SJCRH30 (cell line): Measurements from ENCODE around the gene PLEKHA5. TPM values are rescaled to one million over a fixed set of nuclear protein-coding genes. Genes with fewer than 3 reads are reported as not detected.
A peak's percentile ranks its signal among the peaks of the same experiment; 100 is the strongest.

Experiments used
- DNase-seq, 2 experiments: peaks; one replicate each; pipeline ENCODE4 v3.0.0-alpha.2; 2015 to 2020
- H3K27ac ChIP-seq: fragments of 250-450 bp; sonication (Bioruptor Pico); 2 replicates; pipeline ENCODE4 v1.5.1; 2020; ENCODE audit warnings: mild to moderate bottlenecking, moderate library complexity
- H3K27me3 ChIP-seq: fragments of 250-450 bp; sonication (Bioruptor Pico); 2 replicates; pipeline ENCODE4 v1.5.1; 2020; ENCODE audit warnings: mild to moderate bottlenecking, moderate library complexity
- H3K36me3 ChIP-seq: fragments of 250-450 bp; sonication (Bioruptor Pico); 2 replicates; pipeline ENCODE4 v1.5.1; 2020; ENCODE audit warnings: mild to moderate bottlenecking, moderate library complexity
- H3K4me1 ChIP-seq: fragments of 250-450 bp; sonication (Bioruptor Pico); 2 replicates; pipeline ENCODE4 v1.5.1; 2020; ENCODE audit warnings: mild to moderate bottlenecking, moderate library complexity
- H3K4me3 ChIP-seq: fragments of 250-450 bp; sonication (Bioruptor Pico); 2 replicates; pipeline ENCODE4 v1.5.1; 2020; ENCODE audit warnings: mild to moderate bottlenecking, moderate library complexity
- H3K9me3 ChIP-seq: fragments of 250-450 bp; sonication (Bioruptor Pico); replicated peaks from 2 replicates; pipeline ENCODE4 v1.5.1; 2020; ENCODE audit warnings: mild to moderate bottlenecking, moderate library complexity
- total RNA-seq: library from RNA; depleted of rRNA; stranded (reverse); fragments of >200 nt; shearing (Covaris generic); gene quantifications from 2 replicates; pipeline ENCODE4 v1.2.3, GENCODE V29; 2014

The PLEKHA5 gene
- total RNA-seq, 1 experiment from 2014 or later = 19.3 TPM

GRCh38 chr12:19192710-19193109, 63.2 kb downstream of the PLEKHA5 start:
- Histone ChIP-seq H3K27me3 (no peaks in the 10 kb centered on the region), H3K27ac (no peak overlapping the region), H3K4me3 (no peak overlapping the region), H3K4me1 (peaks cover 11% of the 10 kb centered on the region), H3K36me3 (no peaks in the 10 kb centered on the region), H3K9me3 (no peaks in the 10 kb centered on the region)
- DNase-seq = no peak

DNA sequence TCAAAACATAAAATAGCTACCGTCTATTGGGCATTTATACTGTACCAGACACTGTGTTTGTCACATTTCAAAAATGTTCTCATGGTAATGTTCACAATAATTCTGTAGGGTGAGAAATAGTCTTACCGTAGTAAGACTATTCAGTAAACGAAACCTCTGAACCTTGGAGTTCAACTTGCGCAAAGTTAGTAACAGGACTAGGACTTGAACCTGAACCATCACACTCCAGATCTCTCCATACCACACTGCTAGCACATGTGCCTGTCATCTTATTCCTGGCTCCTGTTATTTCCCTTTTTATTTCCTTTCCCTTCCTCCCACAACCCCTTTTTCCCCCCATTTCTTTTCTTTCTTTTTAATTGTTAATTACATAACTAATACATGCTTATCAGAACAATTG, 65.4 kb downstream of the PLEKHA5 start:
- Histone ChIP-seq H3K27ac (no peak overlapping the region), H3K9me3 (no peaks in the 10 kb centered on the region), H3K27me3 (no peaks in the 10 kb centered on the region), H3K36me3 (no peaks in the 10 kb centered on the region), H3K4me3 (no peak overlapping the region), H3K4me1 (peaks cover 28% of the 10 kb centered on the region)
- no peak for DNase-seq

DNA sequence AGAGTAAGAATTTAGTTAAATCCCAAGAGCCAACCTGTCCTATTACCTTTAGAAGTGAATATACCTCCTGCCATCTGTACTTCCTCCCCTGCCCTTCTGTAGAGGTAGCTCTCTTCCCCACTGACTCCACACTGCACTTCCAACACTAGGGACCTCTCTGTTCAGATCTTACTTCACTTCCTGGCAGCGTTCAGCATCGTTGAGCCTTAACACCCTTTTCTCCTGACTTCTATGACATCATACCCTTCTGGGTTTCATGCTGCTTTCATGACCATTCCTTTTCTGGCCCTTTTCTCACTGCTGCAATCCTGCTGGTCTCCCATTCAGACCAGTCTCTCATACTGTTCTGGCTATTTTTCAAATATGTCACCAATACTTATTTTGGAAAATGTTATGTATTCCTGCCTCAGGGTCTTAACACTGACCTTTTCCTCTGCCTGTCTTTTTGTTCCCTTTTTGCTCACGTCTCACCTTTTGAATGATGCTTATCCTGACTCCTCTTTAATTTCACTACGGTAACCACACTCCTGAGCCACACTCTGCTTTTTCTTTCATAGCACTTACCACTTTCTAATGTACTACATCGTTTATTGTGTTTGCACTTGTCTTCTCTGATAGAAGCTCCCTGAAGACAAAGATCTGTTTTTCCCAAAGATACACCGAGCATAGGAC, 67.6 kb downstream of the PLEKHA5 start:
- H3K4me1 ChIP-seq = peaks cover 24% of the 10 kb centered on the region
- no peak overlapping the region for H3K4me3 ChIP-seq
- no peaks in the 10 kb centered on the region for H3K36me3 ChIP-seq
- H3K27ac ChIP-seq = no peak overlapping the region
- DNase-seq = peak in 1 of 2 experiments; percentile 15
- no peaks in the 10 kb centered on the region for H3K27me3 ChIP-seq
- H3K9me3 ChIP-seq = no peaks in the 10 kb centered on the region

DNA sequence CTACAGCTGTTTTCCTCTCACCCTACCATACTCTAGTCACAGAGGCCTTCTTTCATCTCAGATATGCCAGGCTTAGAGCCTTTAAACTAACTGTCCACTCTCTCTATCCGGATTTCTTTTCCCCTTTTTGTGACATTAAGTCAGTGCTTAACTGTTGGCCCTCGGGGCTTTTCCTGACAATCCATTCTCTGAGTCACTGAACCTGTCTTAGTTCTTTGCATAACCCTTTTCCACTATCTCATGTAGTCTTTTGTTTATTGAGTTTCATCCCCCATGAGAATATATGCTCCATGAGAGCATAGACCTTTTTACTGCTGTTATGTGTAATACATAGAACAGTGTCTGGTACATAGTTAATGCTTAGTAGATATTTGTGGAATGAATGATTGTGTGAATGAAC, 68.7 kb downstream of the PLEKHA5 start:
- Histone ChIP-seq H3K36me3 (no peaks in the 10 kb centered on the region), H3K9me3 (no peaks in the 10 kb centered on the region), H3K4me3 (no peak overlapping the region), H3K27me3 (no peaks in the 10 kb centered on the region), H3K4me1 (peaks cover 24% of the 10 kb centered on the region), H3K27ac (no peak overlapping the region)
- peak; percentile 63 to 87 for DNase-seq

DNA sequence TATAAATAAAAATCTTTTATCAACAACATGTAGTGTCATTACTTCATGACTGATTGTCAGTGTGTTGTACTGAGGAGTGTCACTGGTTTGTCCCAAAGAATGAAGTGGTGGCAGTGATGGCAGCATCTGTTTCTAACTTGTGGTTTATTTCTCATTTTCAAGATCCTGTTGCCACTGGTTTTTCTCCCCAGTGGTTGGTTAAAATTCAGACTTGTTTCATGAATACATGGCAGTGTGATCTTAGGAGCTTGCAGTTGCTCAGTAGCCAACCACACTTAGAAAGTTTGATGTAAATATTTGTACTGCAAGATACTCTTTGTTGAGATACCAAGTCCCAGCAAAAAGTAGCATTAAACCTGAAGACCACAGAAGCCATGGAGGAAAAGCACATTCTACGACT, 69.8 kb downstream of the PLEKHA5 start:
- DNase-seq = peak in 1 of 2 experiments; percentile 13
- Histone ChIP-seq H3K4me1 (peaks cover 24% of the 10 kb centered on the region), H3K36me3 (no peaks in the 10 kb centered on the region), H3K9me3 (no peaks in the 10 kb centered on the region), H3K27ac (no peak overlapping the region), H3K4me3 (no peak overlapping the region), H3K27me3 (no peaks in the 10 kb centered on the region)

DNA sequence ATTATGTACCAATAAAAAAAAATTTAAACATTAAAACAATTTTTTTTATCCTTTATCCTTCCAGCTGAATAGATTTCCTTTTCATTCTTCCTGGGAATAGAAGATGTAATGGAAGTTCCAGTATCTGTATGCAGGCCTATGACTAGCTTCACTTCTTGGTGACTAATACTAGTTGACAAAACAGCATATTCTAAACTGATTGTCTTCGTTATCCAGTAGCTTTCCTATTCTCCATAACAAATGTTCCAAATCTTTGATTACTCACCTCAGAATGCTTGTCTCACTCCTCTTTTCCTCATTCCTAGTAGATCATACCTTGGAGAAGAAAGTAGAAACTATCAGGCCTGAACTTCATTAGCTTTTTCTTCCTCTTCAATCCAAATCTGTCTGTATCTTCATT, 70.7 kb downstream of the PLEKHA5 start:
- H3K4me1 ChIP-seq = peaks cover 24% of the 10 kb centered on the region
- H3K27ac ChIP-seq = no peak overlapping the region
- no peak overlapping the region for H3K4me3 ChIP-seq
- no peaks in the 10 kb centered on the region for H3K36me3 ChIP-seq
- H3K27me3 ChIP-seq = no peaks in the 10 kb centered on the region
- DNase-seq = no peak
- H3K9me3 ChIP-seq = no peaks in the 10 kb centered on the region

- no peaks in the 10 kb centered on the region for H3K27me3 ChIP-seq
- H3K36me3 ChIP-seq = no peaks in the 10 kb centered on the region
- no peak for DNase-seq
- H3K27ac ChIP-seq = no peak overlapping the region
- no peaks in the 10 kb centered on the region for H3K9me3 ChIP-seq
- peaks cover 24% of the 10 kb centered on the region for H3K4me1 ChIP-seq
- H3K4me3 ChIP-seq = no peak overlapping the region
Observed at GRCh38 chr12:19201661-19202060, 72.1 kb downstream of the PLEKHA5 start.

DNA sequence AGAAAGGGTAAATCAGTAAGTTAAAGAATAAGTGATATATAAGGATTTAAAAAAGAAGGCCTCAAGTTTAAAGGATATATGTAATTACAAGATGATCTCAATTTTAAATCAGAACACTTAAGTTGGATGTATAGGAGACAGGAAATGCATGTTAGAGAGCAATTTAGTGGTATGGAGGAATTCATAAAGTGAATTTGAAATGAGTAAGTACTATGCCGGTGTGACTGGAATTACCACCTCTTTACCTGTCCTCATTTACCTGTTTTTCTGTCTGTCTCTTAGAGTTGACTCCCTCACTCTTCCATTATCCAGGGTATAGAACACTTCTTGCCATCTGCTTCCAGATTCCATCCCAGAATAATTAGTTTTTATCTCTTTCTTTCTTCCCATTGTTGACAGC, 73.5 kb downstream of the PLEKHA5 start:
- Histone ChIP-seq H3K4me1 (peaks cover 14% of the 10 kb centered on the region), H3K27me3 (no peaks in the 10 kb centered on the region), H3K27ac (no peak overlapping the region), H3K36me3 (peaks cover 4% of the 10 kb centered on the region; the same call in 1 of the 2 replicates), H3K4me3 (no peak overlapping the region), H3K9me3 (no peaks in the 10 kb centered on the region)
- DNase-seq = no peak

DNA sequence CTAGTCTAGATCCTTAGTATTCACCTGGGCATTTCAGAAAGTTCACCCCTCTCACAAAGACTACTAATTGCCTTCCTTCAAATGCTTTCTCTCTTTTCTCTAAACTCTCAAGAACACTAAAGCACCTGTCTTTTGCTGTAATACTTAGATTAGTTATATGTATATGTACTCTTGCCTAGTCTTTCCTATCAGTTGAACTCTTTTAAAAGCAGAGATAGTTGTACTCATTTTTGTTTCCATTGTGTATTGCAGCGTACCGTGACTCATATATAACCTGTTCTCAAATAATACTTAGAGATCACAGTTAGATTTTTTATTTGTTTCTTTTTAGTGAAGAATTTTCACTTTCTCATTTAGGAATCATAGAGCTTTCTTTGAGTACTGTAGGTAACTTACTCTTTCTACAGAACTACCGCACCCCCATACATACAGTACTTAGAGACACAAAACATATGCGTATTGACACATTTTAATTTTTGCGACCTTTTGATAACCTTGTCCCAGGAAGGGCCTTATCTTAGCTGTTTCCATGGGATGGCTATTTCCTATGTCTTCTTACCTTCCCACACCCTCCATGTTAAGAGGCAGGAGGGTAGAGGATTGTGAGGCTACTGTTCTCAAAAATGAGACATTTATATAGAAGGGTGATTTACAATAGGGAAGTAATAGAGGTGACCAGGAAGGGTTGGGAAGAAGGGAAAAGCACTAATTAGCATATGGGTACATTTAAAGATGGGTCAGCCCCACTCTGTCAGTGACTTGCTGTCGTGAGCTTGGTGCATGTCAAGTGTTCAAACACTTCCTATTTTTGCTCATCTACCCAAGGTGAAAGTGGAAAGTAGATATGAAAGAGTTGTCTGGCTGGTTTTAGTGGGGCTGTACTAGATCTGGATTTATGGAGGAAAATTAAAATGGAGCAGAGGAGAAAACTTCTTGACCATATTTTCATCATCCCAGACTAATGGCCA, 74.3 kb downstream of the PLEKHA5 start:
- H3K27ac ChIP-seq = no peak overlapping the region
- no peaks in the 10 kb centered on the region for H3K9me3 ChIP-seq
- H3K36me3 ChIP-seq = peaks cover 4% of the 10 kb centered on the region; the same call in 1 of the 2 replicates
- no peaks in the 10 kb centered on the region for H3K27me3 ChIP-seq
- H3K4me3 ChIP-seq = no peak overlapping the region
- peaks cover 5% of the 10 kb centered on the region for H3K4me1 ChIP-seq
- DNase-seq = no peak

DNA sequence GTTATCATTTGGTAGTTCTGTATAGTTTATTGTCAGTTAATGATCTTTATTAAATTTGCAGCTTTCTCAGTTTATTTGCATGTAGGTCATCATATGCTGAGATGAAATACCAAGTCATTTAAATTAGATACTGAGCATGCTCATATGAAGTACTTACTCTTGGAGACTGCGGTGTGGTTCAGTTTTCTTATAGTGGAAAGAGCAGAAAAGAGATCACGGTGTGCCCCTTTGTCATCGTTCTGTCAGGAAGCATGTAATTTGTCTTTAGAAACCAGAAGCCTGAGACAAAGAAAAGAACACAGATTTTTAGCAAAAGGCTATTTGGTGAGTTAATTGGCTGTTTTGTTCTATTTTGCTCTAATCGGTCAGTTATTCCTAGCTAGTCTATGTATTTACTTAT, 75.6 kb downstream of the PLEKHA5 start:
- DNase-seq = no peak
- H3K27ac ChIP-seq = no peak overlapping the region
- peaks cover 4% of the 10 kb centered on the region; the same call in 1 of the 2 replicates for H3K36me3 ChIP-seq
- H3K27me3 ChIP-seq = no peaks in the 10 kb centered on the region
- no peak overlapping the region for H3K4me3 ChIP-seq
- H3K4me1 ChIP-seq = no peaks in the 10 kb centered on the region
- no peaks in the 10 kb centered on the region for H3K9me3 ChIP-seq

DNA sequence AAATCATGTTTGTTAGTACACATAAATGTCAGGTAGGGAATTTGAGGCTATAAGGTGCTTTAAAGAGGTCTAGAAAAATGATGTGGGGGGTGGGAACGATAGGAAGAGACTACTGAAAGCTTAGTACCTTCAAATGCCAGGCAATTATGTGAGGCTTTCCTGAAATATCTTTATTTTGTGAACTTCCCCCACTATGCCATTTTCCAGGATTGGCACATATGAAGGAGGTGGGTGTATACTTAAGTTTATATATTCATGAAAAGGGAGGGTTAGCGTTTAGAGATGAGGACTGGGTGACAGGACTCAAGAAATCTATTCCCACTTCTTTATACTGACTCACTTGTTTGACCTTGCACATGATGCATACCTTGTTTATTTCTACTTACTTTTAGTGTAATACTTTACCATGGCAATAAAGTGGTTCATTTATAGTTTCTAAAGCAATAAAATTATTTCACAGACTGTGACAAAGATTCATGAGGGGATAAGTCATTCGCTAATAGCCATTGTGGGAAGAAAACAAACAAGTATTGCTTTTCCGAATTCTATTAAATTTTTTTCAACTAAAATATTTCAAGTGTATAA, 77.1 kb downstream of the PLEKHA5 start:
- H3K27ac ChIP-seq = no peak overlapping the region
- H3K4me1 ChIP-seq = no peaks in the 10 kb centered on the region
- no peak overlapping the region for H3K4me3 ChIP-seq
- peaks cover 4% of the 10 kb centered on the region; the same call in 1 of the 2 replicates for H3K36me3 ChIP-seq
- no peak for DNase-seq
- H3K9me3 ChIP-seq = no peaks in the 10 kb centered on the region
- no peaks in the 10 kb centered on the region for H3K27me3 ChIP-seq

GRCh38 chr12:19208456-19208855, 78.9 kb downstream of the PLEKHA5 start:
- Histone ChIP-seq H3K27ac (no peak overlapping the region), H3K4me1 (no peaks in the 10 kb centered on the region), H3K9me3 (no peaks in the 10 kb centered on the region), H3K4me3 (no peak overlapping the region), H3K27me3 (no peaks in the 10 kb centered on the region), H3K36me3 (peaks cover 4% of the 10 kb centered on the region; the same call in 1 of the 2 replicates)
- DNase-seq = no peak

GRCh38 chr12:19209661-19210060, 80.1 kb downstream of the PLEKHA5 start:
- DNase-seq = no peak
- Histone ChIP-seq H3K36me3 (peaks cover 4% of the 10 kb centered on the region; the same call in 1 of the 2 replicates), H3K4me1 (no peaks in the 10 kb centered on the region), H3K9me3 (no peaks in the 10 kb centered on the region), H3K27ac (no peak overlapping the region), H3K27me3 (no peaks in the 10 kb centered on the region), H3K4me3 (no peak overlapping the region)

DNA sequence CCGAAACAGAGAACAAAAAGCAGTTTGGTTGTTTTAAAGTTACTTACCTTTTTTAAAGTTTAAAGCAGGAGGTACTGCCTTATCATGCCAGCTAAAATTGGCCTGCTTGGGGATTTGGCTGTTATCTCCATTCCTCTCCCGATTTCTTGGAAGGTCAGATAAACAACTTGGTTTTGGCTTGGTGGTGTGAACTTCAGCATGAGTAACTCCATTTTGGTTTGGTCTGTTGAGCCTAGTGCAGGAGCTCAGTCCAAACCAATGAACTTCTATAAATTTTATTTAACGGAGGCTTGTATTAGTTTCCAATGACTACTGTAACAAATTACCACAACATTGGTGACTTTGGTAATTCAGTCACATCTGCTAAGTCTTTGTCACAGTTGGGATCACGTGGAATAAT, 82.3 kb downstream of the PLEKHA5 start:
- Histone ChIP-seq H3K4me3 (no peak overlapping the region), H3K4me1 (no peaks in the 10 kb centered on the region), H3K36me3 (peaks cover 4% of the 10 kb centered on the region; the same call in 1 of the 2 replicates), H3K27ac (no peak overlapping the region), H3K27me3 (no peaks in the 10 kb centered on the region), H3K9me3 (no peaks in the 10 kb centered on the region)
- no peak for DNase-seq

- H3K27ac ChIP-seq = no peak overlapping the region
- H3K27me3 ChIP-seq = no peaks in the 10 kb centered on the region
- no peak overlapping the region for H3K4me3 ChIP-seq
- H3K36me3 ChIP-seq = peaks cover 4% of the 10 kb centered on the region; the same call in 1 of the 2 replicates
- DNase-seq = no peak
- H3K9me3 ChIP-seq = no peaks in the 10 kb centered on the region
- no peaks in the 10 kb centered on the region for H3K4me1 ChIP-seq
Observed at GRCh38 chr12:19212245-19212644, 82.7 kb downstream of the PLEKHA5 start.
